A673 (cell line): ENCODE data around the gene ELAPOR1. TPM values are rescaled to one million over a fixed set of nuclear protein-coding genes. Genes with fewer than 3 reads are reported as not detected.
A peak's percentile ranks its signal among the peaks of the same experiment; 100 is the strongest.

Source experiments
- BruUV-seq: library from RNA; stranded (reverse); fragments of 400-500 nt; replicated peaks from 2 replicates; lab custom pipeline; 2021; lab: Mats Ljungman, UMichigan
- CTCF ChIA-PET: fragments of 300-600 bp; sonication (Branson Sonifier 250); formaldehyde crosslinking; loops from one replicate; lab custom pipeline; 2022; ENCODE audit warnings: antibody characterized with exemption; lab: Charles Lee
- POLR2A ChIA-PET: fragments of 300-600 bp; sonication (Branson Sonifier 250); formaldehyde crosslinking; loops from one replicate; lab custom pipeline; 2022; ENCODE audit warnings: antibody characterized with exemption; ENCODE audit not compliant: low non-redundant PET; lab: Charles Lee
- DNase-seq: peaks from one replicate; pipeline ENCODE4 v3.0.0-alpha.2; 2015; ENCODE audit warnings: low spot score
- H3K27ac ChIP-seq: fragments of 200-600 bp; sonication (generic); 2 replicates; pipeline ENCODE4 v1.5.1; 2016; ENCODE audit warnings: mixed run types, low read depth, mild to moderate bottlenecking, mixed read lengths, antibody characterized with exemption, low read length; ENCODE audit not compliant: poor library complexity, severe bottlenecking
- H3K27me3 ChIP-seq: fragments of 200-600 bp; sonication (generic); replicated peaks from 2 replicates; pipeline ENCODE4 v1.6.1; 2017; ENCODE audit warnings: mixed run types, low read depth, mild to moderate bottlenecking, mixed read lengths, antibody characterized with exemption, low read length; ENCODE audit not compliant: insufficient read depth, poor library complexity
- H3K36me3 ChIP-seq: fragments of 200-600 bp; sonication (generic); 2 replicates; pipeline ENCODE4 v1.6.1; 2016; ENCODE audit warnings: mixed run types, mild to moderate bottlenecking, mixed read lengths, antibody characterized with exemption, low read length; ENCODE audit not compliant: insufficient read depth, poor library complexity, severe bottlenecking
- H3K4me1 ChIP-seq: fragments of 200-600 bp; sonication (generic); 2 replicates; pipeline ENCODE4 v1.6.1; 2017; ENCODE audit warnings: mixed run types, mild to moderate bottlenecking, mixed read lengths, antibody characterized with exemption, low read length; ENCODE audit not compliant: insufficient read depth, poor library complexity, severe bottlenecking
- H3K4me3 ChIP-seq: fragments of 200-600 bp; sonication (generic); 2 replicates; pipeline ENCODE4 v1.5.1; 2016; ENCODE audit warnings: low read depth, mixed run types, mild to moderate bottlenecking, mixed read lengths, low read length; ENCODE audit not compliant: poor library complexity, severe bottlenecking
- H3K9me3 ChIP-seq: fragments of 200-600 bp; sonication (generic); 2 replicates; pipeline ENCODE4 v1.6.1; 2016; ENCODE audit warnings: mixed run types, low read depth, mild to moderate bottlenecking, mixed read lengths, antibody characterized with exemption, low read length; ENCODE audit not compliant: poor library complexity, severe bottlenecking
- CTCF ChIP-seq: fragments of 300-800, 200-600 bp; sonication (generic); conservative IDR thresholded peaks from 2 replicates; pipeline ENCODE4 v1.5.1; 2017; ENCODE audit warnings: low read depth, mild to moderate bottlenecking, antibody characterized with exemption, low read length, moderate library complexity, mixed read lengths
- EZH2 ChIP-seq: fragments of 200-600 bp; sonication (generic); IDR thresholded peaks from 2 replicates; pipeline ENCODE4 v1.6.1; 2017; ENCODE audit warnings: borderline replicate concordance, low read depth, mild to moderate bottlenecking, mixed read lengths, antibody characterized with exemption, low read length; ENCODE audit not compliant: poor library complexity, severe bottlenecking
- intact Hi-C: fragments of 100-400 bp; cut with micrococcal nuclease; formaldehyde crosslinking; loops from one replicate; pipeline ENCODE4 v1.10.0; 2022; ENCODE audit not compliant: unreplicated experiment
- total RNA-seq: library from RNA; stranded (reverse); gene quantifications from 2 replicates; pipeline ENCODE4 v1.2.3, GENCODE V29; 2021

The ELAPOR1 gene
- total RNA-seq, 1 experiment from 2014 or later = 0.24 TPM

- Histone ChIP-seq H3K27me3 (no peaks in the 10 kb centered on the region), H3K27ac (no peak overlapping the region), H3K9me3 (no peaks in the 10 kb centered on the region), H3K36me3 (no peaks in the 10 kb centered on the region), H3K4me1 (peaks cover 15% of the 10 kb centered on the region), H3K4me3 (no peak overlapping the region)
- POLR2A ChIA-PET = no interaction called here
- DNase-seq = peak; percentile 40
- intact Hi-C loops = no loop called here
- no TSS peak for BruUV-seq
- CTCF ChIA-PET = no interaction called here
- TF ChIP-seq EZH2 (no peak), CTCF (no peak)
Measured at GRCh38 chr1:109133815-109134214, 19.9 kb downstream of the ELAPOR1 start.

GRCh38 chr1:109134423-109134822 lies 20.5 kb downstream of the ELAPOR1 start:
- TF ChIP-seq EZH2 (no peak), CTCF (no peak)
- Histone ChIP-seq H3K27ac (no peak overlapping the region), H3K4me1 (peaks cover 15% of the 10 kb centered on the region), H3K9me3 (no peaks in the 10 kb centered on the region), H3K4me3 (no peak overlapping the region), H3K27me3 (no peaks in the 10 kb centered on the region), H3K36me3 (no peaks in the 10 kb centered on the region)
- DNase-seq = no peak
- intact Hi-C loops = no loop called here
- BruUV-seq = no TSS peak
- CTCF ChIA-PET = no interaction called here
- POLR2A ChIA-PET = no interaction called here

- no peak for DNase-seq
- no peak overlapping the region for H3K27ac ChIP-seq
- BruUV-seq = no TSS peak
- no peak for TF ChIP-seq EZH2
- TF ChIP-seq CTCF = no peak
- intact Hi-C loops = no loop called here
- no peaks in the 10 kb centered on the region for H3K27me3 ChIP-seq
- ChIA-PET CTCF (no interaction called here), POLR2A (no interaction called here)
- H3K36me3 ChIP-seq = no peaks in the 10 kb centered on the region
- no peak overlapping the region for H3K4me3 ChIP-seq
- H3K9me3 ChIP-seq = no peaks in the 10 kb centered on the region
- H3K4me1 ChIP-seq = peaks cover 15% of the 10 kb centered on the region
Measured at GRCh38 chr1:109135940-109136339, 22.0 kb downstream of the ELAPOR1 start.
